ENCODE data around the gene KCNJ6.

DNA sequence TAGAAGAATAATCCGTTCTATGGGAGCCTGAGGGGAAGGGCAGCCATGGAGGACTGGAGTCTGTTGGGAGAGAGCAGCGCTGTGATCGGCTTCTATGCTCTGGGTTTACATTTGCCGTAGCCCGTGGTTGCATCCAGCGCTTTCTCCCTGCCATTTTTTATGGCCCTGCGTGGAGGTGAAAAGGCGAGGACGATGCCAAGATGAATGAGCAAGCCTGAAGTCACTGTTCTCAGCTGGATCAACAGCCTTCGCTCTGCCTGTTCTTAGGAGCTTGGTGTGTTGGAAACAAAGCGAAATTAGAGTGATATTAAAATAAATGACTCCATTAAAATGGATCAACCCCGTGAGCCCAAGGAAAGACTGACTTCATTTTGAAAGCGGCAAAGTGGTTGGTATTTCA lies 120.2 kb downstream of the KCNJ6 start:
- TF ChIP-seq CTCF (IDR thresholded peaks at IDR 0.05; ENCODE audit: insufficient read depth, low read length, poor library complexity, severe bottlenecking), result no peak
- no peak for TF ChIP-seq EZH2phosphoT487 (conservative IDR thresholded peaks at IDR 0.05; ENCODE audit: low read length)

Data from SU-DHL-6 (cell line).